ENCODE data around the gene PRR14L.
"Not testable (repeated sequence)": the region's sequence is repeated elsewhere in the genome, so short reads cannot be mapped to it uniquely, and the experiment has no call there.

Gene PRR14L

GRCh38 chr22:31707519-31707918 lies 42.4 kb downstream of the PRR14L start:
- Histone ChIP-seq H3K18ac (ENCODE audit: low read depth in 1 of 2, low read length in 2 of 2) (no peak overlapping the region), H2BK5ac (ENCODE audit: low read depth, low read length, poor library complexity, severe bottlenecking) (no peak overlapping the region), H2BK120ac (ENCODE audit: low read depth, low read length) (no peak overlapping the region), H2BK12ac (ENCODE audit: low read length in 2 of 2) (no peak overlapping the region), H4K8ac (ENCODE audit: low read length) (no peak overlapping the region), H3K4me1 (ENCODE audit: control insufficient read depth, insufficient read depth, low read depth, low read length) (no peaks in the 10 kb centered on the region), H3K79me1 (replicated peaks; ENCODE audit: low read length, poor library complexity, severe bottlenecking) (peaks cover 28% of the 10 kb centered on the region), H3K23ac (ENCODE audit: low read length in 2 of 2) (no peak overlapping the region), H3K9me3 (ENCODE audit: control insufficient read depth, low read length) (no peaks in the 10 kb centered on the region), H4K91ac (ENCODE audit: low read length) (no peak overlapping the region), H2AK5ac (ENCODE audit: low read length, severe bottlenecking) (no peak overlapping the region), H3K4ac (ENCODE audit: low read depth in 1 of 2, low read length in 2 of 2) (no peak overlapping the region), H2AFZ (ENCODE audit: low read depth, low read length) (no peak overlapping the region), H3K4me2 (ENCODE audit: low read length, poor library complexity, severe bottlenecking) (no peak overlapping the region), H2BK15ac (ENCODE audit: low read depth, poor library complexity, severe bottlenecking) (no peak overlapping the region), H3K4me3 (ENCODE audit: insufficient read depth in 1 of 2, low read depth in 1 of 2, low read length in 2 of 2) (no peak overlapping the region), H3K27ac (ENCODE audit: low read length, poor library complexity, severe bottlenecking) (no peak overlapping the region), H3K36me3 (ENCODE audit: control insufficient read depth in 1 of 2, insufficient read depth in 2 of 2, low read depth in 1 of 2, low read length in 2 of 2) (peaks cover 44 to 60% of the 10 kb centered on the region in 2 experiments), H3K14ac (ENCODE audit: low read length in 2 of 2) (no peak overlapping the region), H3K27me3 (ENCODE audit: control insufficient read depth in 1 of 2, insufficient read depth in 1 of 2, low read length in 2 of 2) (no peaks in the 10 kb centered on the region), H3K9ac (ENCODE audit: low read length) (no peak overlapping the region)
- WGBS = 98% methylated on average over 7 of the region's 8 CpGs
- no peak for DNase-seq

- Histone ChIP-seq H4K91ac (ENCODE audit: low read length) (no peak overlapping the region), H4K8ac (ENCODE audit: low read length) (no peak overlapping the region), H3K18ac (ENCODE audit: low read depth in 1 of 2, low read length in 2 of 2) (no peak overlapping the region), H3K4me2 (ENCODE audit: low read length, poor library complexity, severe bottlenecking) (no peak overlapping the region), H3K27me3 (ENCODE audit: control insufficient read depth in 1 of 2, insufficient read depth in 1 of 2, low read length in 2 of 2) (no peaks in the 10 kb centered on the region), H2AK5ac (ENCODE audit: low read length, severe bottlenecking) (no peak overlapping the region), H3K4me1 (ENCODE audit: control insufficient read depth, insufficient read depth, low read depth, low read length) (no peaks in the 10 kb centered on the region), H2BK5ac (ENCODE audit: low read depth, low read length, poor library complexity, severe bottlenecking) (no peak overlapping the region), H3K9ac (ENCODE audit: low read length) (no peak overlapping the region), H3K4ac (ENCODE audit: low read depth in 1 of 2, low read length in 2 of 2) (no peak overlapping the region), H3K23ac (ENCODE audit: low read length in 2 of 2) (peak overlapping the region in 1 of 2 experiments; percentile 56), H3K27ac (ENCODE audit: low read length, poor library complexity, severe bottlenecking) (no peak overlapping the region), H2BK15ac (ENCODE audit: low read depth, poor library complexity, severe bottlenecking) (no peak overlapping the region), H3K4me3 (ENCODE audit: insufficient read depth in 1 of 2, low read depth in 1 of 2, low read length in 2 of 2) (no peak overlapping the region), H3K36me3 (ENCODE audit: control insufficient read depth in 1 of 2, insufficient read depth in 2 of 2, low read depth in 1 of 2, low read length in 2 of 2) (peaks cover 31 to 82% of the 10 kb centered on the region in 2 experiments), H2BK120ac (ENCODE audit: low read depth, low read length) (no peak overlapping the region), H2AFZ (ENCODE audit: low read depth, low read length) (no peak overlapping the region), H3K14ac (ENCODE audit: low read length in 2 of 2) (peak overlapping the region in 1 of 2 experiments; percentile 92), H3K79me1 (replicated peaks; ENCODE audit: low read length, poor library complexity, severe bottlenecking) (peaks cover 15% of the 10 kb centered on the region), H2BK12ac (ENCODE audit: low read length in 2 of 2) (no peak overlapping the region), H3K9me3 (ENCODE audit: control insufficient read depth, low read length) (no peaks in the 10 kb centered on the region)
- no peak for DNase-seq
- WGBS = 75% methylated on average over 4 of the region's 4 CpGs
These were observed 54.5 kb downstream of the PRR14L start for GRCh38 chr22:31695423-31695822.

GRCh38 chr22:31694046-31694445 lies 55.9 kb downstream of the PRR14L start:
- peaks cover 20% of the 10 kb centered on the region for H3K79me1 ChIP-seq (replicated peaks; ENCODE audit: low read length, poor library complexity, severe bottlenecking)
- not testable (repeated sequence) for H3K4me2 ChIP-seq (ENCODE audit: low read length, poor library complexity, severe bottlenecking); H3K4me1 ChIP-seq (ENCODE audit: control insufficient read depth, insufficient read depth, low read depth, low read length); H3K9ac ChIP-seq (ENCODE audit: low read length); H2BK120ac ChIP-seq (ENCODE audit: low read depth, low read length); H4K91ac ChIP-seq (ENCODE audit: low read length); H3K4me3 ChIP-seq (ENCODE audit: insufficient read depth in 1 of 2, low read depth in 1 of 2, low read length in 2 of 2); H3K14ac ChIP-seq (ENCODE audit: low read length in 2 of 2); H4K8ac ChIP-seq (ENCODE audit: low read length); H2BK5ac ChIP-seq (ENCODE audit: low read depth, low read length, poor library complexity, severe bottlenecking); H3K4ac ChIP-seq (ENCODE audit: low read depth in 1 of 2, low read length in 2 of 2); H3K27me3 ChIP-seq (ENCODE audit: control insufficient read depth in 1 of 2, insufficient read depth in 1 of 2, low read length in 2 of 2); H2AK5ac ChIP-seq (ENCODE audit: low read length, severe bottlenecking); H2AFZ ChIP-seq (ENCODE audit: low read depth, low read length); H3K23ac ChIP-seq (ENCODE audit: low read length in 2 of 2); H2BK12ac ChIP-seq (ENCODE audit: low read length in 2 of 2); H3K27ac ChIP-seq (ENCODE audit: low read length, poor library complexity, severe bottlenecking); H2BK15ac ChIP-seq (ENCODE audit: low read depth, poor library complexity, severe bottlenecking); DNase-seq; H3K9me3 ChIP-seq (ENCODE audit: control insufficient read depth, low read length); H3K18ac ChIP-seq (ENCODE audit: low read depth in 1 of 2, low read length in 2 of 2)
- 99% methylated on average over 11 of the region's 11 CpGs for WGBS
- peaks cover 39 to 74% of the 10 kb centered on the region in 2 experiments for H3K36me3 ChIP-seq (ENCODE audit: control insufficient read depth in 1 of 2, insufficient read depth in 2 of 2, low read depth in 1 of 2, low read length in 2 of 2)

DNA sequence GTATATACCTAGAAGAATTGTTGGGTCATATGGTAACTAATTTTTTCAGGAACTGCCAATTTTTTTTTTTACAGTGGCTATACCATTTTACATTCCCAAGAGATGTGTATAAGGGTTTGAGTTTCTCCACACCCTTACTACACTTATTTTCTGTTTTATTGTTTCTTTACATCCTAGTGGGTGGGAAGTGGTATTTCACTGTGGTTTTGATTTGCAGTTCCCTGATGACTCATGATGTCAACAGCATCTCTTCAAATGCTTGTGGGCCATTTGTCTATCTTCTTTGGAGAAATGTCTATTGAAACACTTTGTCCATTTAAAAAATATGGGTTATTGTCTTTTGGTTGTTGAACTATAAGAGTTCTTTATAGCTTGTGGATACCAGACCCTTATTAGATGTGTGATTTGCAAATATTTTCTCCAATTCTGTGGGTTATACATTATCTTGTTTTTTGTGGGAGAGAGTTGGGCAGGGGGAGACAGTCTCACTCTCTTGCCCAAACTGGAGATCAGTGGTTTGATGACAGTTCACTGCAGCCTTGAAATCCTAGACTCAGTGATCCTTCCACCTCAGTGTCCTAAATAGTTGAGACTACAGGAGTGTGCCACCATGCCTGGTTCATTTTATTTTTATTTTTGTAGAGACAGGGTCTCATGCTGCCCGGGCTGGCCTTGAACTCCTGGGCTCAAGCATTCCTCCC lies 57.6 kb downstream of the PRR14L start:
- no peak overlapping the region for H3K4me3 ChIP-seq (ENCODE audit: insufficient read depth in 1 of 2, low read depth in 1 of 2, low read length in 2 of 2)
- H3K4me2 ChIP-seq (ENCODE audit: low read length, poor library complexity, severe bottlenecking) = no peak overlapping the region
- H3K9ac ChIP-seq (ENCODE audit: low read length) = no peak overlapping the region
- H2BK120ac ChIP-seq (ENCODE audit: low read depth, low read length) = no peak overlapping the region
- no peak overlapping the region for H4K8ac ChIP-seq (ENCODE audit: low read length)
- no peak overlapping the region for H2AFZ ChIP-seq (ENCODE audit: low read depth, low read length)
- H3K18ac ChIP-seq (ENCODE audit: low read depth in 1 of 2, low read length in 2 of 2) = no peak overlapping the region
- H3K27me3 ChIP-seq (ENCODE audit: control insufficient read depth in 1 of 2, insufficient read depth in 1 of 2, low read length in 2 of 2) = no peaks in the 10 kb centered on the region
- H4K91ac ChIP-seq (ENCODE audit: low read length) = no peak overlapping the region
- no peaks in the 10 kb centered on the region for H3K9me3 ChIP-seq (ENCODE audit: control insufficient read depth, low read length)
- no peak overlapping the region for H3K4ac ChIP-seq (ENCODE audit: low read depth in 1 of 2, low read length in 2 of 2)
- H2BK5ac ChIP-seq (ENCODE audit: low read depth, low read length, poor library complexity, severe bottlenecking) = no peak overlapping the region
- H3K14ac ChIP-seq (ENCODE audit: low read length in 2 of 2) = no peak overlapping the region
- peaks cover 34 to 74% of the 10 kb centered on the region in 2 experiments for H3K36me3 ChIP-seq (ENCODE audit: control insufficient read depth in 1 of 2, insufficient read depth in 2 of 2, low read depth in 1 of 2, low read length in 2 of 2)
- peaks cover 21% of the 10 kb centered on the region for H3K79me1 ChIP-seq (replicated peaks; ENCODE audit: low read length, poor library complexity, severe bottlenecking)
- H3K4me1 ChIP-seq (ENCODE audit: control insufficient read depth, insufficient read depth, low read depth, low read length) = no peaks in the 10 kb centered on the region
- H3K23ac ChIP-seq (ENCODE audit: low read length in 2 of 2) = no peak overlapping the region
- no peak overlapping the region for H3K27ac ChIP-seq (ENCODE audit: low read length, poor library complexity, severe bottlenecking)
- no peak overlapping the region for H2BK15ac ChIP-seq (ENCODE audit: low read depth, poor library complexity, severe bottlenecking)
- H2AK5ac ChIP-seq (ENCODE audit: low read length, severe bottlenecking) = no peak overlapping the region
- WGBS = no CpG with 5 or more reads among the region's 1 CpG
- DNase-seq = peak; percentile 63
- no peak overlapping the region for H2BK12ac ChIP-seq (ENCODE audit: low read length in 2 of 2)
